Hematopoietic multipotent progenitor cell treated with erythropoietin and hydrocortisone succinate and interleukin-3 and kit ligand, for 15 days (in vitro differentiated cells): ENCODE results near the gene HMGN5.

Source experiments
- DNase-seq: peaks from one replicate; pipeline ENCODE4 v3.0.0-alpha.2; 2015; ENCODE audit warnings: low spot score

Gene HMGN5, protein sequence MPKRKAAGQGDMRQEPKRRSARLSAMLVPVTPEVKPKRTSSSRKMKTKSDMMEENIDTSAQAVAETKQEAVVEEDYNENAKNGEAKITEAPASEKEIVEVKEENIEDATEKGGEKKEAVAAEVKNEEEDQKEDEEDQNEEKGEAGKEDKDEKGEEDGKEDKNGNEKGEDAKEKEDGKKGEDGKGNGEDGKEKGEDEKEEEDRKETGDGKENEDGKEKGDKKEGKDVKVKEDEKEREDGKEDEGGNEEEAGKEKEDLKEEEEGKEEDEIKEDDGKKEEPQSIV

DNA sequence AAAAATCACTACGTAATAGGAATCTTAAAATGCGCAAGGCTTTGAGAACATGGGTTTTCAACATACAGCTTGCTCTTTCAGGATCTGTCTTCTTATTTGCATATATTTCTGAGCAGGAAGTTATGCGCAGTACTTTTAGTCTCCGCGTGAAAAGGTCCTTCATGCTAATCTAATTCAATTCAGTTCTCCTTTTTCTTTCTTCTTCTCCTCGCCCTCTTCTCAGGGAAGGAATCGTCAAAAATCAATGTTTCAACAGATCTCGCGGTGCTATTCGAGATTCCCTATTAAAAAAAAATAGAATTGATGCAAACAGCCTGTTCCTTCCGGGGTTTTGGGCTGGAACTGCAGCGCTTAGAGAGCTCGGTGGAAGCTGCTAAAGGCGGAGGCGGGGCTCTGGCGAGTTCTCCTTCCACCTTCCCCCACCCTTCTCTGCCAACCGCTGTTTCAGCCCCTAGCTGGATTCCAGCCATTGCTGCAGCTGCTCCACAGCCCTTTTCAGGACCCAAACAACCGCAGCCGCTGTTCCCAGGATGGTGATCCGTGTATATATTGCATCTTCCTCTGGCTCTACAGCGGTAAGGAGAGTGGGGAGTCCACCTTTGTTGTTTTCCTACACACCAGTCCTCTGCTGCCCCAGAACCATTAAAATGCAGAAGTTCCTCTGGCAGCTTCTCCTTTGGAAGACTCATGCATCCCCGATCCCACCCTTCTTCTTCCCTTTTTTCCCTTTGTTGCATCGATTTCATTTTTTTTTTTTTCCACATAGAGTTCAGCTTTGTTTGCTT, at the start of gene HMGN5, which contains the start of gene SH3BGRL:
Gene HMGN5 (minus strand): TSS at position 243 of the 785 bp plus-strand sequence. CDS start 80,364 bp downstream, outside the sequence.
Gene SH3BGRL (plus strand): TSS at position 432 of the 785 bp plus-strand sequence. CDS start 99 bp downstream, at position 531.
- DNase-seq = peak; percentile 66

DNA sequence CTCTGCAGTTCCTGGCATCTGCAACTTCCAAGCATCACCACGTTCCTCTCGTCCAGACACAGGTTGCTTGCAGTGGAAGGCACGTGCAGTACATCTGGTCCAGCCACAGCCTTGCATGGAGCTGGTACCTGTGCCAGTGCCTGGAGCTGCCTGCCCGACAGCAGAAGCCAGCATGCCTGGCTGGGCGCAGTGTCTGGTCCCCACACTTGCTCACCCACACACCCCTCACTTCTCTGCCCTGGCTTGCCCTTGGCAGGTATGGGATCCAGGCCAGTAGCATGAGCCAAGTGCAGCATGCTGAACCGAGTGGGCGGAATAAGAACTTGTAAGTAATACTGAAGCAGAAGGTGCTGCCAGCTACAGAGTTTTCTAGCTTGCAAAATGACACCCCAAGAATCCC, 40.0 kb upstream of the HMGN5 start:
- no peak for DNase-seq

DNA sequence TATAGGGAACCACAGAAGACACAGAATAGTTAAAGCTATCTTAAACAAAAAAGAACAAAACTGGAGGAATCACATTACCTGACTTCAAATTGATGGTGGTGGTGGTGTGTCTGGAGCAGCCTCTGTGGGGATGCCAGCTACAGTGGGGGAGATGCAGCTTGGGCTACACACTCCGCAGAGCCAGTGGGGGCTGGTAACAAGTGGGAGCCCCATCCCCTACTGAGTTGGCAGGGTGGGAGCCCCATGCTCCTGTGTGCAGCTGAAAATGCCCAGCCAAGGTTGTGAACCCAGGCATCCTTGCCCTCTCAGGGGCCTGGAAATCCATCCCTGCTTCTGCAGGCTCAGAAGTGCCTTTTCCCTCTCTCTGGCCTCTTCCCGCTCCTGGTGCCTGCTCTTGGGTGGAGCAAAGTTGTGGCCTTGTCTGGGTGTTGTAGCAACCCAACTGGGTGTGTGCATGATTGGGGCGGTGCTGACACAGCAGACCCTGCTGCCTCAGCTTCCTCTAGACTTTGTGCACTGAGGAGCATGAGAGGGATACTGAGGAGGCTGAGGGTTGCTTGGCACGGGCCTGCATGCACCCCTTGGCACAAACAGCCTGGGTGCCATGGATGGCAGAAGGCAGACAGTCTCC, 39.1 kb upstream of the HMGN5 start:
- no peak for DNase-seq

DNA sequence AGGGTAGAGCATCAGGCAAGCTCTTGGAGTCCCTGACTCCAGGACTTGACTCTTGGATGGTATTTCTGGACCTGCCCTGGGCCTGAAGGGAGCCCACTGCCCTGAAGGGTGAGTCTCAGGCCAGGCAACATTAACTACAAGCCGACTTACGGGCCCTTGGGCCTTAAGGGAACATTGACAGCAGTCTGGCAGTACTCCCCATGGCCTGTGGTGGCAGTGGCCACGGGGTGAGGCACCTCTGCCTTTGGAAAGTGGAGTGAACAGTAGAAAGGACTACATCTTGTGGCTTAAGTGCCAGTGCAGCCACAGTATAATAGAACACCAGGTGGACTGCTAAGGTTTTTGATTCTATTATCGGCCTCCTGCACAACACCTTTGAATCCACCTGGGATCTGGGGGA, 36.5 kb upstream of the HMGN5 start:
- no peak for DNase-seq

DNA sequence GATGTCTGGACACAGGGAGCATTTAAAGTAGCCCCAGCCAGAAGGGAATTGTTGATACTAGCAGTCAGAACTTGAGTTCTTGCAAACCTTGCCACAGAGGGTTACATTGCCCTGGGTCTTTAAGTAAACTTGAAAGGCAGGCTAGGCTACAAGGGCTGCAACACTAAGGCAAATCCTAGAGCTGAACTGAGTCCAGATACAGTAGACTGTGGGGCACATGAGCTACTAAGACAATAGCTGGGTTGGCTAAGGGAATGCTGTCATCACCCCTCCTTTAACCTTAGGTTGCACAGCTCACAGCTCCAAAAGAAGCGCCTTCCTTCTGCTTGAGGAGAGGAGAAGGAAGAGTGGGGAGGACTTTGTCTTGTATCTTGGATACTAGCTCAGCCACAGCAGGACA, 35.8 kb upstream of the HMGN5 start:
- no peak for DNase-seq

DNA sequence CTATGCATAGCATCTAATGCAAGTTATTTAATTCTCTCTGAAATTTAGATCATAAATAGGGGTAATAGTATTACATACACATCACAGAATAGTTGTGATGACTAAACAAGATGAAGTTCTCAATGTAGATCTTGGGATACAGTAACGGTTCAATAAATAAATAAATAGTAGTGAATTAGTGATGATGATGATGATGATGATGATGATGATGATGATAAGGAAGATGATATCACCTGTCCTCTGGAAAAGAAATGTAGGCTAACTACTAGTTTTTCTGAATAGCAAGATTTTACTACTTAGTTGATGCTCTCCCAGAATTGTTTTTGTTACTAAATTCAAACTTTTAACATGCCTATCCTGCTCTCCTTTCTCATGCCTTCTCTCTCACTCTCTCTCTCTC, 30.5 kb upstream of the HMGN5 start:
- no peak for DNase-seq

DNA sequence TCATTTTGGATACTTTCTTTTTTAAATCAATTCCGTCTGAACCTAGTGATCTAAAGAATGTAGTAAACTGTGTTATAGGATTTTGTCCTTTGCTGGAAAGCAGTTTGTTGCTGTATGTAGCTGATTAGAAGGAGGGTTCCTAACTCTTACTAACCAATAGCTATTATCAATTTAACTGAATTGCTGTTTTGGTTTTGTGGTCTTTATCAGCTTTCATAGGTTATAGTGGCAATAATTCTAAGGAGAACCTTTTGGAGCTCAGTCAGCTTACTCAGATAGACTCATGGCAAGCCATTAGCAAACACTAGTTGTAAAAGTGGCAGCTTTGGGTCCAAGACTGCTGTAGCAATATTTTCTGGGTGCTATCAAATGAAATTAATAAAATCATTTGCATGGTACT, 29.8 kb upstream of the HMGN5 start:
- no peak for DNase-seq

DNA sequence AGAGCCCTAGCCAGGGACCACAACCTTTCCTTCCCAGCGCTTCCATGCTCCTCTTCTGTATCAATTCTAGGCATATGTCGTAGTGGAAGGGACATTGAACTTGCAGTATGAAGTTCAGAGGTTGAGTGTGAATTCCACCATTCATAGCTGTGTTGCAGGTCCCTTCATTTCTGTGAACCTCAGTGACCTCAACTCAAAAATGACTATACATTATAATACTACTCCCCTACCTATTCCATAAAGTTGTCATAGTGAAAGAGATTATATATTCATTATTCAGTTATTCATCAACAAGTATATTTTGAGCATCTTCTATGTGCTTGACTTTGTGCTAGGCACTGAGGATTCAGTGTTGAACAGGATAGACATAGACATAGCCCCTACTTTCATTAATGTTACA, 28.2 kb upstream of the HMGN5 start:
- no peak for DNase-seq

DNA sequence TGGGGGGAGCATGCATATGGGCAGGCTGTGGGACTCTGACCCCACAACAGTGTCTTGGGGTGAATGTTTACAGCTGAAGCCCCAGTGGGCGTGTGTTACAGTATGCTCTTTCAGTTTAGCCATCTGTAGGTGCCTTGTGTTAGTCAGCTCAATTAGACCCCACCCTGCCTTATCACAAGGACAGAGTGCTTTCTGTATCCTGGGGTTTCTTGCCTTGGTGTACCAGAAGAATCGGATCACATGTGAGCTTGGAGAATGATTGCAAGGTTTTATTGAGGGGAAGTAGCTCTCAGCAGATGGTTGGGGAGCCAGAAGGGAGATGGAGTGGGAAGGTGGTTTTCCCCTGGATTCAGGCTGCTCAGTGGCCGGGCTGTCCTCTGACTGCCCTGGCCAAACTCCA, 27.5 kb upstream of the HMGN5 start:
- DNase-seq = peak; percentile 60

DNA sequence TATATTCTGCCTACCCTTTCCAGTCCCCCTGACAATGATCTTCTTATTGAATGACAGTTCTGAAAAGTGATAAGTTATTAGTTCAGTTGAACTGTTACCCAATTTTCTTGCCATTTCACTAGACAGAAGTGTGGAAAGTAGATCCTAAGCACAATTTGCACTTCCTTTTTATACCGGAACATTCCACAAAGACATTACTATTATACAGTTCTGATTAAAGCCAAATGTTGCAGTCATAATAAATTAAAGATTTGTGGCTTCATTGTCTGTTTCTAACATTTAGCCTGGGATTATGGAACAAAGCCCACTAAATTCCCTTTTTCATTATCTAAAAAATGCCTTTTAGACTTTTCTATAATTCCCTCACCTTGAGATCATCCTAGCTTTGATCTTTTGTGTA, 14.0 kb upstream of the HMGN5 start:
- DNase-seq = no peak

DNA sequence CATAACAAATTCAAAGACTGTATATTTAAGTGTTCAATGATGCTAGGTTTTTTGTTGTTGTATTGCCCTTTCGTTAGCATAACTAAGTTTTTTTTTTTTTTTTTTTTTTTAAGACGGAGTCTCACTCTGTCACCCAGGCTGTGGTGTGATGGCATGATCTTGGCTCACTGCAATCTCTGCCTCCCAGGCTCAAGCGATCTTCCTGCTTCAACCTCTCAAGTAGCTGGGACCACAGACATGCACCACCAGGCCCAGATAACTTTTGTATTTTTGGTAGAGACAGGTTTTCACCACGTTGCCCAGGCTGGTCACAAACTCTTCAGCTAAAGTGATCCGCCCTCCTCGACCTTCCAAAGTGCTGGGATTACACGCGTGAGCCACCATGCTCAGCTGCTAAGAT, 7.2 kb upstream of the HMGN5 start:
- no peak for DNase-seq

DNA sequence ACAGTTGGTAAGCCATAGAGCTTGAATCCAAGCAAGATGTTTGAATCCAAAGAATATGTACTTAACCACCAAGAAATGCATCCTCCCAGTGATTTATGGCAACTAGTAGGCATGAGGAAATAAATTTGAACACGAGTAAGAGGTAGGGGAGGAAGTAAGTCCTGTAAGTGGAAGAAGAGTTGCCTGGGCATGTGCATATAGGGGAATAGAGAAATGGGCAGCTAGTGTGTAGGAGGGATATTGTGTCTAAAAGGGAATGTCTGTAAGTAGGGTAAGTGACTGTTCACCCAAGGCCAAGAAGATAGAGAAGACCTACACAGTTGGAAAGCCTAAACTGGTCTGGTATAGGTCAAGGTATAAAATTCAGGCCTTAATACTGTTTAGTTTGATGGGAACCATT, 4.8 kb upstream of the HMGN5 start:
- DNase-seq = no peak

DNA sequence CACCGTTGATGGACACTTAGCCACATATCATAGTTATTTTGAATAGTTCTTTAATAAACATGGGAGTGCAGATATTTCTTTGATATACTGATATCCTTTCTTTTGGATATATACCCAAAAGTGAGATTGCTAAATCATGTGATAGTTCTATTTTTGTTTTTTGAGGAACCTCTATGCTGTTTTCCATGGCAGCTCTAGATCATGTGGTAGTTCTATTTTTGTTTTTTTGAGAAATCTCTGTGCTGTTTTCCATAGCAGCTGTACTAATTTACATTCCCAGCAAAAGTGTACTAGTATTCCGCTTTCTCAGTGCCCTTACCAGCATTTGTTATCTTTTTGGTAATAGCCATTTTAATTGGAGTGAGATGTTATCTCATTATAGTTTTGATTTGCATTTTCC, 3.8 kb upstream of the HMGN5 start:
- DNase-seq = no peak

DNA sequence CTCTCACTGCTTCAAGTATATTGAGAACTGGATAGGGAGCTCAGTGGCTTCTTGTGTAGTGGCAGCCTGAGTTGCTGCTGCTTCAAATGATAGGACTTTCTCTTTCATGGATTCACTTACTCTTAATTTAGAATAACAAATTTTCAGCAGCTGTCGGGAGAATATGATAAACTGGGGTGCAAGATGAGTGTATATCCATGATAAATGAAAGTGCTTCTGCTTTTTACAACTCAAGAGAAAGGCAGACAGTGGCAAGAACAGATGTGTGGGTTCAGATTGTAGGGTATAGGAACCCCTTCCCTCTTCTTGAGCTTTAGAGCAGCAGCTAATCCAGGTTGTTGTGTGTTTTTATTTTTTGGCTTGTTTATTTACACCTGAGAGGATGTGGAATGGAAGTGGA, 1.2 kb upstream of the HMGN5 start:
- DNase-seq = peak; percentile 27

DNA sequence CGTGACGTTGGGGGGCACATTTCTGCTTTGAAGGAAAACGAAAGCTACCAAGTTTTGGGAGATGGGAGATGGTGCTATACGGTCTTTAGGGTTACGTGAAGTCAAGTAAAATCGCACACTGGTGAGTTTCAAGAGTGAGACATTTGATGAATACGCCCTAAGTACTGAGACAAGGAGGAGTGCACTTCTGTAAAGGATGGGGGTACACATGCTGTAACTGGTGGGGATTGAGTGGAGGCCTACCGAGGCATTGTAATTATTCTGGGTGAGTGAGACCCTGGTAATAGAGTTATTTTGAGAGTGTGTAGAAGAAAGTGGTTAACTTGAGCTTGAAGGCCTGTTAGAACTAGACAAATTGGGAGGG, 725 bp upstream of the HMGN5 start:
- peak; percentile 20 for DNase-seq

DNA sequence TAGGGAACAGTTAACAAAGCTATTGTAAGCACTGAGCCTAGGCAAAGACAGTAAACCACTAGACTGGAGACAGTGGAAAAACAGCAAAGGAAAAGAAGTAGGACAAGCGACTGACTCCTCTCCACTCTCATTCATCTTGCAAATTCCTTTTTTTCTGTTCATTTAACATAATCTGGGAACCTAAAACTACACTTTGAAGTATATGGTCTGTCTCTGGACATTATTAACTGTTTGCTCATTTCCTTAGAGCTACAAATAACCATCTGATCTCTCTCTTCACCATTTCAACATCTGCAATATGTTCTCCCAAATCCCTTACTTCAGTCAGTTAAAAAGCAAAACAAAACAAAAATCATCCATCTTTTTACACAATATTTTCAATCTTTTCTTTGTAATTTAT, 642 bp downstream of the HMGN5 start:
- no peak for DNase-seq

DNA sequence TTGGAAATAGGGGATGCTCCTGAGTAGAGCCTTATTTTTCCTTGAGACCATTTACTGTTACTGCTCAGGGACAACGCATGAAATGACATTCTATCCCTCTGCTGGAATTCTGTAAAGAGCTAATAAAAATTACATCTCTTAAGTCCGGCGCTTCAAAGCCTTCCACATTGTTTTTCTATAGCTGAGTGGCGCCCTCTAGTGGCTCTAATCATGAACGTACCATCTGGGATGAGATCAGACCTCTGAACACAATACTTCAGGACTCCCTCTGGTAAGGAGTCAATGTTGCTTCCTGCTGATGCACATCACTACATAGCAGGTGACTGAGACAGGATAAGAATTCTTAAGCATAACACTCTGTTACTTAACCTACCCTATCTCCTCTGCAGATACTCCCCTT, 6.0 kb downstream of the HMGN5 start:
- peak; percentile 63 for DNase-seq

DNA sequence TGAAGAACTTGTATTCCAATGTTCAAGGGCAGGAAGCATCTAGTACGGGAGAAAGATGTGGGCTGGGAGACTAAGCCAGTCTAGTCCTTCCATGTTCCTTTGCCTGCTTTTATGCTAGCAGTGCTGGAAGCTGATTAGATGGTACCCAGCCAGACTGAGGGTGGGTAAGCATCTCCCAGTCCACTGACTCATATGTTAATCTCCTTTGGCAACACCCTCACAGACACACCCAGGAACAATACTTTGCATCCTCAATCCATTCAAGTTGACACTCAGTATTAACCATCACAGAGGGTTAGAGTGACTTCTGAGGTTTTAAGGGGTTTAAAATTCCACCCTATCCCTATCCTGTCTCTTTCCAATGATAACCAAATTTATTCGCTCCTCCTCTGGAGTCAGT, 6.5 kb downstream of the HMGN5 start:
- DNase-seq = no peak

DNA sequence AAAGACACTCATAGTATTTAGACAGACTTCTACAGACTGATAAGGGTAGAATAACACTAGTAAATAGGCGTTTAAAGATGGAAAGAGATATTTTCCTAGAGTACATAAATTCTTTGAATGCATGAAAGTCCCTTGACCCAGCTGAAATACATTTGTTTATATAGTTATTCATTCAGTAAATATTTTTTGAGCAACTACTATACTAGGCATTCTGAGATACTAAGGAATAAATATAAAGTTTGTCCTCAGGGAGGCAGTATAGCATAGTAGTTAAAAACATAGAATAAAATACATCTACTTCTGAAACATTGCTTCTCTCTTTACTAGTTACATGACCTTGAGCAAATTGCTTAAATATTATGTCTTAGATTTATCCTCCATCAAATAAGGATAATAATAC, 27.4 kb downstream of the HMGN5 start:
- DNase-seq = peak; percentile 25

DNA sequence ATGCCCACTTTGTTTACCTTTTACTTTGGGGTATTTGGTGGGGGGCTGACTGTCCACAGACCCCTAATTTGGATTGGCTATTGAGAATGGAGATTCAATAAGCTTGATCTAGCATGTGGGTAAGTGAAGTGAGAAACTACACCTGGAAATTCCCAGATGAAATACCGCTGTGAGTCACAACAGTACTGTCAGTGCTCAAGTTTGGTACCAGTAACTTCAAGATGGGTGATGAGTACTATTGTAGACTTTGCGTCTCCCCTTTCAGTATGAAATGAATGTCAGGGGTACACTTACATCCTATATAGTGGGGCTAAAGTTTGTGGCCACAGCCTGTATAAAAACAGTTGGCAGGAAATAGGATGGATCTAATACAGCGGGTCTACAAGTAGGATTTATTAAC, 33.3 kb downstream of the HMGN5 start:
- no peak for DNase-seq

DNA sequence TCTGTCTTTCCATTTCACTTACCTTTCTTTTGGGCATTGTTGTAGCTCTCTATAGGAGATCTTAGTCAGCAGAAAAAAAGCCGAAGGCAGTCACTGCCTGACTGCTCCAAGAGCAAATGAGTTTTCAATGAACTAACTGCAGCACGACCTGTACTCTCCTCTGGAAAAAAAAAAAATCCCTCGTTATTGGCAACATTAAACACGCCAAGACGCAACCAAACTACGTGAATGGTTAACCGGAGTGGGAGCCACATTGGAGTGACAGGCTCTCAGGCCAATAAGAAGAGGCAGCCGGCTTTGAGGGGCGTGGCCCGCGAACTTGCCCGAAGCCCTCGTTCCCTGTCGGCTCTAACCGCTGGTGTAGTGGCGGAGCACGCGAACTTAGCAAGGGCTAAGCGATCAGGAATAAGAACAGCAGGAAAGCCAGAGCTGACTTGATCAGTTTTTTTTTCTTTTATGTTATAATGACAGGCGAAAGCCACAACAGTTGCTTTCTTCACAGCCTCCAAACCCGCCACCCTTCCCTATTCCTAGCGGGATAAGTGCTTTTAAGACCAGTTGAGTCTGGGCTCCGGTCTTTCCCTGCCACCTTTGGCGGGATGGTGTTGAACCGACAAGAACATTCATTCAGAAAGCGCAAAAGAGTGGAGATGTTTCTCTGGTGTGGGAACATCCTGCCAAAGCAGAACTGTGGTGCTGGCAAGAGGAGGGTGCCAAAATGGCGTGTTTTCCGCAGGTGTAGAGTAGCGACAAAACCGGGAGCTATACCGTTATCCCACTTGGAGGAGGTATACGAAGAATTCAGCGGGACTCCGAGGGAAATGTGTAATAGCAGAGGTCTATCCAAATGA, 80.0 kb downstream of the HMGN5 start:
- DNase-seq = peak; percentile 86

DNA sequence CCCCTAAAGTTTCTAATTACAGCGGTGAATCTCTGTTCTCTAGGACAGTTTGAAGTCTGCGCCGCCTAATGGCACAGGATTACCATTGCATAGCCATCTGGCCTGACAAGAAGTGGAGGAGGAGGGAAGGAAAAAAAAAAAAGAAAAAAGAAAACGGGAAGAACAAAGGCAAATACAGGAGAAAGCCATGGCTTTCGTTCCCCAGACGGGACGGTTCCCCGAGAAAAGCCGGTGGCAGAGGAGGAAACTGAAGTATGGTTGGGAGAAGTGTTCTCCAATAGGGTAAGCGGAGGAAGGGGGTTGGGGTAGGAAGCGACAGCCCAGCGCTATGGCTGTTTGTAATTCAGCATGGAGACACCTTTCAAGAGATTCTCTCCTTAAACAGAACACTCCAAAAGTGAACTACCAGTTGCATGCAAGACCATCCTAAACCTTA, 80.8 kb downstream of the HMGN5 start:
- peak; percentile 61 for DNase-seq
